CD4-positive, alpha-beta T cell treated with Interleukin-15 for 4 hours (primary cell): Measurements from ENCODE around the gene CLIC5.

ENCODE experiments used
- DNase-seq: peaks from one replicate; pipeline ENCODE4 v3.0.0-alpha.2; 2020; ENCODE audit warnings: low spot score

CLIC5 gene

DNA sequence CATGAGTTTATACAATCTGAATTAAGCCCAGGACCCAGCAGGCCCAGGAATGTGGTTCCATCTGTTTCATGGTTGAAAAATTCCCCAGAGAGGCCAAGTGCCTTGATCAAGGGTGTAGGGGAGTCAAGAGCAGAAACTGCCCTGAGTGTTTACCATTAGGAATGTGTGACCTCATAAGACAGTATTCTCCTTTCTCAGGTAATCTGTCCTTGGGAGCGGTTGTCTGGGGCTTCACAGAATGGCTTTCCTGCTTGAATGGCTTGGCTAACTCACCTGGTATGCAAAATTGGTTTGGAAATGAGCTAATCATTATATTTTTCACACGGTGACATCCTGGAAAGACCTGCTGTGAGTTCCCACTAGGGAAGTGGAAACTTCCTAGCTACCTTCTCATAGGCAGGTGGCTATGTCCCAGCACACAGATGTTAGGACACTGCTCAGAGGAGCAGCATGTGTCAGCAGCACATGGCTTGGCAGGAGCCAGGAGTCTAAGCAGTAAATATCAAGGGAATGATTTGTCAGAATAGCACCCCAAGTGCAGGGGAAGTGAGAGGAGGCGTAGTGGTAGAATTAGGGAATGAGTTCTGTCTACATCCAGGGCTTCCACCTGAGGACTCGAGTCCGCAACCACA is 17.7 kb downstream of the CLIC5 start:
- DNase-seq: no peak

DNA sequence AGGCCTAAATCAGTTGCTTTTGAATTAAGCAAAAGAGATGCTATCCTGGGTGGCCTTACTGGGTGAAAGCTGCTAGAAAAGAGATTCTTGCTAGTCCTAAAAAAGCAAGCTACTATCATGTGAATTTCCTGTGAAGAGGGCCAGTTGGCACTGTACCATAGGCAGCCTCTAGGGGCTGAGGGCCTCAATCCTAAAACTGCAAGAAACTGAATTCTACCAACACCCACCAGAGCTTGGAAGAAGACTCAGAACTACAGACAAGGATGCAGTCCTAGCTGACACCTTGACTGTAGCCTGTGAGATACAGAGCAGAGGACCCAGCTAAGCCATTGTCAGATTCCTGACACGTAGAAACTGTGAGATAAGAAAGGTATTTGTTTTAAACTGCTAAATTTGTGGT is 24.5 kb downstream of the CLIC5 start:
- no peak for DNase-seq

GRCh38 chr6:45990162-45990561 is 25.5 kb downstream of the CLIC5 start:
- DNase-seq: no peak

DNA sequence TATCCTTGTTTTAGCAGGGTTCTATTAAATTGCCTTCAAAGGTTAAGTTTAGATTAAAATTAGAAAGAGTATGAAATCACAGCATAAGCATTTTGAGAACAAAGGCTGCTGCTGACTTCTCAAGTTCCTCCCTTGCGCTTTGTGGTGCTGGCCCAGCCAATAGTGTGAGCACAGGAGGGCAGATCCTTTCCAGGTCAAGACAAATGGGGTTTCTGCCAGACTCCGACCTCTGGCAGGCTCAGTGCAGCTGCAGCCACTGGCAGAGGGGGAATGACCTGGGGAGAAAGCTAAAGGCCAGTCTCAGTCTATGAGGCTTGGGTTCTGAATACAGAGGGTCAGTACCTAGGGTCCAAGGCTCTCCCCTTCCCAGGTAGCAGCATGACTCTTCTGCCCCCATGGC is 27.0 kb downstream of the CLIC5 start:
- DNase-seq: no peak

DNA sequence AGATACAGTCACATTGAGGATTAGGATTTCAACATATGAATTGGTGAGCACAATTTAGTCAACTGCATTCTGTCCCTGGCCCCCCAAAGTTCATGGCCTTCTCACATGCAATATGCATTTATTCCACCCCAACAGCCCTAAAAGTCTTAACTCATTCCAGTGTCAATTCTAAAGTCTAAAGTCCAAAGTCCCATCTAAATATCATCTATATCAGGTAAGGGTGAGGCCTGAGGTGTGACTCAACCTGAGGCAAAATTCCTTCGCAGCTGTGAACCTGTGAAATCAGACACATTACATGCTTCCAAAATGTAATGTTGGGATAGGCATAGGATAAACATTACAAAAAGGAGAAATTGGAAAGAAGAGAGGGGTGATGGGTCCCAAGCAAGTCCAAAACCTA is 27.8 kb downstream of the CLIC5 start:
- no peak for DNase-seq

- DNase-seq: no peak
Measured at GRCh38 chr6:45986746-45987274, 28.9 kb downstream of the CLIC5 start.

DNA sequence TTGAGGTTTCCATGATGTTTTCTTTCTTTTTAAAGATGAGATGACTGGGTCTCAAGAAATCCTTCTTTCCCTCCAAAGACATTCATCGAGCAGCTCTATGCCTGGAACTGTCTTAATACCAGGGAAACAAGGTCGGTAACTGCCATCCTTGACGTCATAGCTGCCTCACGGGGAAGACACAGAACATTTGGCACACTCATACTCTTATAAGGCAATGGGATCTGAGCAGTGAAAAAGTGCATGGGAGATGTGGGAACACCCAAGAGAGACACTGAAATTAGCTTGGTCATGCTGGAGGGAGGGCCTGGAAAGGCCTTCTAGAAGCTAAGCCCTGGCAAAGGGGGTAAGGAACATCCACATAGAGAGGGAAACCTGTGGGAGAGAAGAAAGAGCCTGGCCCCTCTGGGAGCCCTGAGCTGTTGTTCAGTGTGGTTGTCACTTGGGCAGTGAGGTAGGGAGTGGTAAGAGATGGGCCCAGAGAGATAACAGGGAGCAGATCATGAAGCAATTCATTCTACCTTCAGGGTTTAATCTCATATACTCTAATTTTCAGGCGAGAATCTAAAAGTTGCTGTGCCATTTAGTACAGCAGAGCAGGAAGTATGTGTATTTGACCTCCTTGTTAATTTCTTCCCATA is 30.8 kb downstream of the CLIC5 start:
- no peak for DNase-seq

DNA sequence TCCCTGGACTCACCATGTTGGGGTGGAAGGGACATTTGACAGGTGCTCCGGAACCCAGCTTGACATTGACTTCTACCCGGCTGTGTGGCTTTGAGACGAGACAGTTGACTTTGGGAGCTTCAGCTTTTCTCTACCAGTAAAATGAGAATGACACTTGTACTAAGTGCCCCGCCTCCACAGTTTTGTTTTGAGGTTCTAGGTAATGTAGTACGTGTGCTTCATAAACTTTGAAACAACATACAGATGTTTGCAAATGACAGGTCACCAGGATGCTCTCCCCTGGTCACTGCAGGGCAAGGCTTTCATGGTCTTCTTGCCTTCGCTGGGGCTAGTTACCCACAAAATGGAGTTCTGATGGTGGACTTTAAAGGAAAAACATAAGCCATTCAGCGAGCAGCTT is 31.3 kb downstream of the CLIC5 start:
- no peak for DNase-seq

DNA sequence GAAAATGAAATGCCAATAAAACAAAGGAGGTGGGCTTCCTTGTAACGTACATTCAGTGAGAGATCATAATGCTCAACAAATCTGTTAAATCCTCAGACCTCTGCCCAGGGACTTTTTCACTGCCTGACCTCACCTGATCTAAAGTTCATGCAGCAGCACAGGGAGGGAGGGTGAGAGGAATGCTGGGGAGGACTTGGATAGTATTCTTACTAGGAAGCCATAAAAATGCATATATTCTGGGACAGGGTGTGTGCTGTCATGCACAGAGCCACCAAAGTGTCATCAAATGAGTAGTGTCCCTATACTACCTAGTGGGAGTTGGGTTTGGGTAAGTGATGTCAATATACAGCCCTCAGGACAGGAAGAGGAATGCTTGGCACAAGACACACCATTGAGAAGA is 32.6 kb downstream of the CLIC5 start:
- no peak for DNase-seq

DNA sequence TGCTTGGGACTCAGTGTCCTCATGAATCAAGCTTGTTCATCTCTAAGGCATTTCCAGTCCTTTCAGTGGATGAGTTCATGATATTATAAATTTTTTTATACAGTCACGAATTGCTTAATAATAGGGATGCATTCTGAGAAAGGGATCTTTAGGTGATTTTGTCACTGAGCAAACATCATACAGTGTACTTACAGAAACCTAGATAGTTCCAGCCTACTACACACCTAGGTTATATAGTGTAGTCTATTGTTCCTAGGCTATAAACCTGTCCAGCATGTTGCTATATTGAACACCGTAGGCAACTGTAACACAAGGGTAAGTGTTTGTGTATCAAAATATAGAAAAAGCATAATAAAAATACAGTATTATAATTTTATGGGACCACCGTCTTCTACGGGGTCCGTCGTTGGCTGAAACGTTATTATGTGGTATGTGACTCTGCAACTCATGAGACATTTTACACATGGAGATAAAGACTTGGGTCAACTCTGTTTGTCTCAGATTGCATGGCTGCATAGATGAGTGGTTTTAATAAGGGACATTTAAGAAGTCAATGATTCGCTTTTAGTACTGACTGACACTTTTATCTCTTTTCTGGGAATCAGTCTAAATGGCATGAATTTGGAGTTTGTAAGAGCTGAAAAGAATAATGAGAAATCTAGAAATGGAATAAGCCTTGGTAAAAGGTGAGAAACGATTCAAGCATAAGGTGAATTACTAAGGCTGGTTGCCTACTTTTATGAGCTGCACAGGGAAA is 33.2 kb downstream of the CLIC5 start:
- no peak for DNase-seq

DNA sequence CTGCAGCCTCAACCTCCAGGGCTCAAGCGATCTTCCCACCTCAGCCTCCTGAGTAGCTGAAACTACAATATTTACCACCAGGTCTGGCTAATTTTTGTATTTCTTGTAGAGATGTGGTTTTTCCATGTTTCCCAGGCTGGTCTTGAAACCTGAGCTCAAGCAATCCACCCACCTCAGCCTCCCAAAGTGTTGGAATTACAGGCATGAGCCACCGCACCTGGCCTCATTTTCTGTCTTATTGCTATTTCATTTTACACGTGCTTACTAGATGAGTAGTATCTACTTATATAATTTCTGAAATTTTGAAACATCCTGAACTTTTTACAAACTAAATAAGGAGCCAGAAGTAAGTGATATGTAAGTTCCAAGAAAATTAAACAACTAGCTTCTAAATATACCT is 34.6 kb downstream of the CLIC5 start:
- DNase-seq: no peak

- DNase-seq: no peak
Measured at GRCh38 chr6:45979311-45979710, 36.3 kb downstream of the CLIC5 start.

DNA sequence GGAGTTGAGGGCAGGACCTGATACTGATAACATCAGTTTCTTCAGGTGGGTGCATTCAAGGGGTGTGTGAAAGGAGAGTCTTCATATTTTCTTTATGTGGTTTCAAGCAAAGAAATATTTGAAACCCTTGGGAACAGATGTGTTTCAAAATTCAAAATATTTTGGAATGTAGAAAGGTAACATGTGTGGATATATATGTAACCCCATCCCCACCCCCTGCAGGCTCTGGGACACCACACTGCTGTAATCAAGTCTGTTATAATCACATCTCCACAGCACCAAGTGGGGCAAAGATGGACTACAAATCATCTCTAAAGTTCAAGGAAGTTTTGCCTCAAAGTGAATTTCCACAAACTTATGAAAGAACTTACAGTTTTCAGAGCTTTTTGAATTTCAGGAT is 41.1 kb downstream of the CLIC5 start:
- no peak for DNase-seq

DNA sequence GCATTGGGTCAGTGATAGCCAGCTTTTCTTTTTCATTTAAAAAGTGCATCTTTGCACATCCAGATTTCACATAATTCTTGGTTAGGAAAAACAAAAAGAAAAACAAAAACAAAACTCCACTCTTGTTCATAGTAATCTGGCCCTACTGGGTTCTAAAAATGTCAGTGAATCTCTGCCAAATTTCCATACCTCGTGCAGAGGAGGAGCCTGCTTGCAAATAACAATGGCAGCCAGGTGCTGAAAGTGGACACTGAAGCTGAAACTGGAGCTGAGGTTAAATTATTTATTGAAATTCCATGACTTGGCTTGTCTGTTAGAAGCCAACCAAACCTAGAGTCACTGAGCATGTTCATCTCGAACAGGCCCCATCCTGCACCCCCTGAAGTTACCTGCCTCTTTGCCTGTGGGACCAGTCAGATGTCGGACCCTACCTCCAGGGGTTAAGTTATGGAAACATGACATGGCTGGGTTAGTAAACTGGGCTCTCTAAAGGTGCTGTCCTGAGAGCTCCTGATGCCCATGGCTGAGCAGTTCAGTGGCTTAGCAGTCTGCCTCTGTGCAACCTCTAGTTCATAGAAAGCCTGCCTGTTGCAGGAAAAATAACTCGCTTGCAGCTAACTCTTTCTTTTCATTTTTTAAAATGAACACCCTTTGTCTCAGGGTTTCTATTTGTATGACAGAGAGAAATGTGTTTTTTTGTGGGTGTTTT is 42.7 kb downstream of the CLIC5 start:
- DNase-seq: no peak

- DNase-seq: no peak
Measured at GRCh38 chr6:45971287-45971686, 44.4 kb downstream of the CLIC5 start.

DNA sequence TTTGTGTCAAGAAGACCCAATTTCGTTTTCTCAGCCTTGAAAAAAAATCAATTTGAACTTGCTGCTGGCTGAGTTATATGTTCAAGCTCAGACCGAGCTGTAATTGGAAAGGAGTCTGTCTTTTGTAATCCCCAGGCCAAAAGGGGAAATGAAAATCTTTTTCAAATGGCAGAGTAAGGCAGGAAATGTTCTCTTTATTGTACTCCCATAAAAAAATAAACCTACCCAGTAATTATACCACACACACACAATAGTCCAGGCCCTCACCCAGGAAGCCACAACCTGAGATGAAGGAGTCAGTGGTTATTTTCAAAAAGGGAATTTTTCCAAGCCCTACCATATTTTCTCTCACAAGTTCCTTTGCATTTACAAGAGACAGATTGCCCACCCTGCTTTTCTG is 45.3 kb downstream of the CLIC5 start:
- DNase-seq: no peak

DNA sequence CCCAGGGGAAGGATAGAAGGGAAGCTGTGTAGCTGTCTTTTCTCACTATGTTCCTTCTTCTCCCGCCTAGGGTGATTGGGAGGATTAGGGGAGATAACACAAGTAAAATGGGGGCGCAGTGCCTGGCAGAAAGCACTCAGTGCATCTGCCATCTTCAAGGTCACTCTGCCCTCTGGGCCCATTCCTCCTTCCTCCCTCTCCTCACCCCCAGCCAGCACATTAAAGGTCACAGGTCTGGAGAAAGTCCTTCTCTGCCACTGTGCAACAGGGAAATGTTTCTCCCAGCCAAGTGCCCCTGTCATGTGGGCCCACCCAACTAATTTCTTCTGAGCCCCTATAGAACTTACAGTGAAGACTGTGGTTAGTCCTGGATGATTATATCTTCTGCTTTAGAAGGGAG is 45.8 kb downstream of the CLIC5 start:
- no peak for DNase-seq

DNA sequence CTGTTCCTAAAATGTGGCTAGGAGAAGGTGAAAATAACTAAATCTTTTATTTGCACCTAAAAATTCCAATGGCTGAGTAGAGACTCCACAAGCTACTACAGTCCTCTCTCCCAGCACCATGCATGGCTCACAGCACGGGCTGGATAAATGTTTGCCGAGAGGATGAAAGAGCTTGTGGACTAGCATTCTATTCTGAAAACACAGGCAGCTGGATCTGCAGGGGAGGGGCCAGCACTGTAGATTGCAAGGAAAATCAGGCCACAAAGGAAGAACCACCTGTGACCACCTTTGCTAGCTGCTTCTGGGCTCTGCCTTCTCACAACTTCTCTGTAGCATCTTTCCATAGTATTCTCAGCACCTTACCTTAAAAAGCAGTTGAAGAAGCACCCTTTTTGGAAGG is 46.6 kb downstream of the CLIC5 start:
- DNase-seq: no peak

DNA sequence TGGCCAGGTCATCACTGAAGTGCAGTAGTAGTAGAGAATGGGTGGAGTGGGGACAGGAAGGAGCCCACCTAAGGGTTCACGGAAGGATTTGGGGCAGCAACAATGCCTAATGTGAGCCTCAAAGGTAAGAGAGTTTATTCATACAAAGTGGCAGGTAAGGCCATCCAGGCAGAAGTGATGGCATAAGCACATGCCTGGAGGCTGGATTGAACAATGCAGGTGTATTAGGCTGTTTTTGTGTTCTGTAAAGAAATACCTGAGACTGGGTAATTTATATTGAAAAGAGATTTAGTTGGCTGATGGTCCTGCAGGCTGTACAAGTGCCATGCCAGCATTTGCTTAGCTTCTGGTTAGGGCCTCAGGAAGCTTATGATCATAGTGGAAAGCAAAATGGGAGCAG is 48.3 kb downstream of the CLIC5 start:
- no peak for DNase-seq

DNA sequence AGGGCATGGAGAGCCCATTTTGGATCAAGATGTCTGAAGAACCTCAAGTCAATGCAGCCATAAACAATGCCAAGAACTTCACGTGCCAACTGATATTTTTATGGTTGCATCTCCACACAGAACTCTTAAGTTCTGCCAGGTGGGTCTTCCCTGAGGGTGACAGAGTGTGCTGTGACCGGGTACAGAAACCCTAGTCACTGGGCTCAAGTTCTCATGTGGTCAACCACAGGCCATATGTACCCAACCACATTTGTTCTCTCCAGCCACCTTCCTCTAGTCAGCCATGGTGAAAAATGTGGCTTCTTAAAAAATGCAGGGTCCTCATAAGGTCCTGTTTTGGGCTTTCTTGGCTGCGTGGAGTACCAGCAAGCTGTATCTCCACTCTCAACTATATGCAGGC is 48.9 kb downstream of the CLIC5 start:
- DNase-seq: no peak

DNA sequence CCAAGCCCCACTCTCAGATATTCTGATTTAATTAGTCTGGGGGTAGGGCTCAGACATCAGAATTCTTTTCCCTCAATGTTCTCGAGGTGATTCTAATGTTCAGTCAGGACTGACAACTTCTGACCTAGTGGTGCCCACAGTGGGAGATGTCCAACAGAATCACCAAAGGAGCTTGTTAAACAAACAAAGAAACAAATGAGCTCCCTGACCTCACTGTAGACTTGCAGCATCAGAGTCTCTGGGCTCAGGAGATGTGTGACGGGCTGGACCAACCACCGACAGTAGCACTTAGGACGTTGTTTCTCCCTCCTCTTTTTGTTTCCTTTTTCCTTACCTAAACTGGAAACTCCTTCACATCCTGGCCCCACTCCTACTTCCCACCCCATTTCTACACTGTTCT is 49.3 kb downstream of the CLIC5 start:
- no peak for DNase-seq

GRCh38 chr6:45965792-45966191 is 49.9 kb downstream of the CLIC5 start:
- no peak for DNase-seq

DNA sequence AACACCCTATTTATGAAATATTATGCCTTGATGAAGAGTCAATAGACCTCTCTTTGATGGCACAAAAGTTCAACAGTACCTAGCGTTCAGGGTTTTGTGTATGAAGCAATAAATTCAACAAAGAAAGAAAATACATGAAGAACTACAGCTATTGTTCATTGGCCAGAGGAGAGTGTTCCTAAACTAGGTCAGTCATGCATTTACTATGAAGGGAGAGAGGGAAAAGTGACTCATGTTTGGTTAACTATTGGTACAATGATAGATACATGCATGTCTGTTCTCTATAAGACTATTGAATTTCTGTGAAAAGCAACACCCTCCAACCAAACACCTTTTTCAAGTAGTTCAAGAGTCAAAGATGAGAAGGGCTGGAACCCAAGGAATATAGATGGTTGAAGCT is 50.7 kb downstream of the CLIC5 start:
- DNase-seq: no peak
